D721Med (cell line): ENCODE measurements around the gene KMT5C.

Experiments
- DNase-seq: peaks from one replicate; pipeline ENCODE4 v3.0.0; 2011; ENCODE audit warnings: low spot score; ENCODE audit not compliant: insufficient read length
- FAIRE-seq: peaks from 2 replicates; lab custom pipeline; 2011; peaks lifted over from hg19 to GRCh38; lab: Jason Lieb, UNC
- TF ChIP-seq, protein P1 (sequence below): IDR thresholded peaks from 2 replicates; pipeline ENCODE4 v1.5.1; 2012; ENCODE audit warnings: mild to moderate bottlenecking, control low read depth; ENCODE audit not compliant: insufficient read depth; ENCODE audit errors: missing control alignments

The KMT5C gene

GRCh38 chr19:55370305-55370988 lies 30.8 kb downstream of the KMT5C start, which contains the start of gene IL11:
Gene IL11 (minus strand): TSS chr19:55370463. CDS start chr19:55370310, 153 bp downstream.
- DNase-seq (no peak), FAIRE-seq (no peak)
- TF ChIP-seq, protein P1, sequence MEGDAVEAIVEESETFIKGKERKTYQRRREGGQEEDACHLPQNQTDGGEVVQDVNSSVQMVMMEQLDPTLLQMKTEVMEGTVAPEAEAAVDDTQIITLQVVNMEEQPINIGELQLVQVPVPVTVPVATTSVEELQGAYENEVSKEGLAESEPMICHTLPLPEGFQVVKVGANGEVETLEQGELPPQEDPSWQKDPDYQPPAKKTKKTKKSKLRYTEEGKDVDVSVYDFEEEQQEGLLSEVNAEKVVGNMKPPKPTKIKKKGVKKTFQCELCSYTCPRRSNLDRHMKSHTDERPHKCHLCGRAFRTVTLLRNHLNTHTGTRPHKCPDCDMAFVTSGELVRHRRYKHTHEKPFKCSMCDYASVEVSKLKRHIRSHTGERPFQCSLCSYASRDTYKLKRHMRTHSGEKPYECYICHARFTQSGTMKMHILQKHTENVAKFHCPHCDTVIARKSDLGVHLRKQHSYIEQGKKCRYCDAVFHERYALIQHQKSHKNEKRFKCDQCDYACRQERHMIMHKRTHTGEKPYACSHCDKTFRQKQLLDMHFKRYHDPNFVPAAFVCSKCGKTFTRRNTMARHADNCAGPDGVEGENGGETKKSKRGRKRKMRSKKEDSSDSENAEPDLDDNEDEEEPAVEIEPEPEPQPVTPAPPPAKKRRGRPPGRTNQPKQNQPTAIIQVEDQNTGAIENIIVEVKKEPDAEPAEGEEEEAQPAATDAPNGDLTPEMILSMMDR, result no peak

DNA sequence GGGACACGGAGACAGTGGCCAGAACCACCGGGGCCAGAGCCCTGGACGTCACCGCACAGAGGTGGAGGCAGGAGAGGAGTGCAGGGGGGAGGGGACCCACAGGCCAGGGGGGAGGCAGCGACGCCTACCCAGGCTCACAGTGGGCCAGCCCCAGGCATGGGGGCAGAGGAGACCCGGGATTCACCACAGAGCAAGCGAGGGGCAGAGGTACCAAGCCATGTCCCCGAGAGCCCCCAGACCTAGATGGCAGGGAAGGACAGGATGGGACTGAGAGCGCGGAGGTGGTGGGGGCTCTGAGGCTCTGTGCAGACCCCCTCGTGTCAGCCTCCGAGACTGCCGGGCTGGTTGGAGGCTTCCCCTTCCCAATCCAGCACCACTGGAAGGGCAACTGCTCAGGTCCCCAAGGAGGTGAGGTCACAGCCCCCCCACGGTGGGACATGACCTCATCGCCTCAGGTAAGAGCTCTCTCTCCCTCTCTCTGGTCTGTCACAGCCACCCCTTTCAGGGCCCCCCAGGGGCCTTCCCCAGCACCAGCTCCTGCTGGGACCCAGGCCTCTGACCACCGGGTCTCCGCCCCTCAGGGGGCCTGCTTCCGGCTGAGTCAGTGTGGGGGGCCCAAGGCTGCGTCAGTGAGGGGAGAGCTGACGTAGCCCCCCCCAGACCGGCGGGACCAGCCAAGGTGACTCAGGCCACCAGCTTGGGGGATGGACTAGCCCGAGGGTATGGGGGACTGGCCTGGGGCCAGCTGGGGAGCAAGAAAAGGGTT lies 32.8 kb downstream of the KMT5C start:
- FAIRE-seq (no peak), DNase-seq (no peak)
- TF ChIP-seq, protein P1, result no peak

DNA sequence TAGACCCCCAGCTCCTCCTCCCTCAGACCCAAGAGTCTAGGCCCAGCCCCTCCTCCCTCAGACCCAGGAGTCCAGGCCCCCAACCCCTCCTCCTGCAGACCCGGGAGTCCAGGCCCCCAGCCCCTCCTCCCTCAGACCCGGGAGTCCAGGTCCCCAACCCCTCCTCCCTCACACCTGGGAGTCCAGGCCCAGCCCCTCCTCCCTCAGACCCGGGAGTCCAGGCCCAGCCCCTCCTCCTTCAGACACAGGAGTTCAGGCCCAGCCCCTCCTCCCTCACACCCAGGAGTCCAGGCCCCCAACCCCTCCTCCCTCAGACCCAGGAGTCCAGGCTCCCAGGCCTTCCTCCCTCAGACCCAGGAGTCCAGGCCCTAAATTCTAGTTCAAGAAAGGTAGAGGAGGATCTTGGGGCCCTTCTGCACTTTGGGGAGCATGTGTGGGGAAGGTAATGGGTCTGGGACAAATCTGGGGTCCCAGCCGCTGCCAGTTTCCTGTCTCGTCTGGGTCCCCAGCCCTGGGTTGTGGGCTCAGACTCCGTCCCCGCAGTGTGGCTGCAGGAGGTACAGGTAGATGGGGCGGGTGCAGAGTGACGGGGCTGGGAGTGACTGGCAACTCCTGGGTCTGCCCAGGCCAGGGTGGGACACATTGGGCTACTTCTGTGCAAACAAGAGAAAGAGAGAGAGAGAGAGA lies 33.8 kb downstream of the KMT5C start:
- TF ChIP-seq, protein P1, result no peak
- no peak for DNase-seq

DNA sequence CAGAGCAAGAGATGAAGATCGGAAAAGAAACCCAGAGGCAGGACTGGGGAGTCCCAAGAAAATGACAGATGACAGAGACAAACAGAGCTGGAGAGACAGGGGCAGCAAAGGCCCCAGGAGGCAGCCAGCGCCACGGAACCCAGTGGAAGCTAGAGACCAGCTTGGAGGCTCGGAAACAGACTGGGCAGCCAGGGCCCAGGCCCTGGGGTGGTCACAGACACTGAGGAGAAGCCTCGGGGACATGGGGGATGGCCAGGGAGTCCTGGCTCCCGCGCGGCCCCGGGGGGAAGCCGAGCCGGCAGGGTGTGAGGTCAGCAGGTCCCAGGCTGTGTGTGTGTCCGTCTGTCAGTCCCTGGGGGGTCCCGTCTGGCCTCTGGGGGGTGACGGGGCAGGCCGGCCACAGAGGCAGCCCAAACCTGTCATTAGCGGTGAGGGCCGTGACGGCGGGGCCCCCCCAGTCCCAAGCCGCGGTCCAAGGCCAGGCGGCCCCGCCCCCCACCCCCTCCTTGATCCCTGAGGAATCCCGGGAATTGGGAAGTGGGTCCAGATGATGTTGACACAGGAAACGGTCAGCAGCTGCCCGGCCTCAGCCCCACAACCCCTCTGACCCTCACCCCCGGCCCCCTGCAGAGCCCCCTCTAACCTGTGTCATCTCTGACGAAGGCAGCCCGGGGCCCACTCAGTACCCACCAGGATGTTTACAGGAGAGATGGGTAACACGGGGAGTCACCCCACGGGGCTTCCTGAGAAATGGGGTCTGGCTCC lies 34.5 kb downstream of the KMT5C start:
- TF ChIP-seq, protein P1, result no peak
- DNase-seq, result no peak
- no peak for FAIRE-seq

More for the DNA sequence above, 33.8 kb downstream of the KMT5C start:
- FAIRE-seq, result no peak

DNA sequence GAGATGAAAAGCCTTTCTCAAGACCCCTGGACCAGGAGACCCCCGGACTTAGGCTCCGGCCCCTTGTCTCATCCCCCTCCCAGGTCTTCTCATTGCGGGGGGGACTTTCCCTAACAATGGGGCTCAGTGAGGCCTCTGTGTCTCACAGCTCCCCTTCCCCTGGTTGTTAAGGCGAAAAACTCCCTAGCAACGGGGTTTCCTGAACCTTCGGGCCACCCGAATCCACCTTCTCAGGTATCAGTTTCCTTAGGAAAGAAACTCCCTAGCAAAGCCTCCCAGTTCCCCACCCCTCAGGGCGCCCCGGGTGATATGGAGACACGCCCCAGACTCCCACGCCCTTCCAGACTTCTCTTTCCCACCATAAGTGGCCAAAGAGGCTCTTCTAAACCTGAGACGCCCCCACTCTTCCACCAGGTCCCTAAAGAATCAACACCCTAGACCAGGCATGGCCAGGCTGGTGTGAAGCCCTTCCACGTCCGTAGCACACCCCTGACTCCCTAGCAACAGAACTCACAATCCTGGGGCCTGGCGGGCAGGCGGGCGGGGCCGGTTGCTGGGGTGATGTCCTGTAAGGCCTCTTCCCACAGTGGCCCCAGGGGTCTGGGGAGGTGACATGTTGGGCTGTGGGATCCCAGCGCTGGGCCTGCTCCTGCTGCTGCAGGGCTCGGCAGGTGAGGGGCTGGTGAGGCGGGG lies 36.7 kb downstream of the KMT5C start, which contains the start of gene TMEM190:
TSS of gene TMEM190 (plus strand) at position 586 of the 693 bp plus-strand sequence. CDS start at position 614, 28 bp downstream.
- TF ChIP-seq, protein P1, result no peak
- DNase-seq, result no peak
- FAIRE-seq, result no peak
